ENCODE measurements around the gene SIN3A.

DNA sequence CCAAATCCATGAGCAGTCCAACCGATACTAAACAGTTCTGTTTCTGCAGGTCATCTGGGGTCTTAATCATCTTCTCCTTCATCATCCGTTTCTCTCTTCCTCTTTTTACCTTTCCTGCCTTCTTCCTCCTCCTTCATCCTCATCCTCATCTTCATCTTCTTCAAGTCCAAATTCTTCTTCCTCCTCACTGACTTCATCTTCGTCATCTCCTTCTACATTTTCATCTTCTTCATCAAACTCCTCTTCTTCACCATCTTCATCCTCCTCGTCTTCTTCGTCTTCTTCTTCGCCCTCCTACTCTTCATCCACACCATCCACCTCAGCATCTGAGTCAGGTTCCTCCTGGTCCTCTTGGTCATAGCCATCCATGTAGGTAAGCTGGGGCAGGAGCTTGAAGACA, 129.8 kb downstream of the SIN3A start:
- TF ChIP-seq, protein P1, sequence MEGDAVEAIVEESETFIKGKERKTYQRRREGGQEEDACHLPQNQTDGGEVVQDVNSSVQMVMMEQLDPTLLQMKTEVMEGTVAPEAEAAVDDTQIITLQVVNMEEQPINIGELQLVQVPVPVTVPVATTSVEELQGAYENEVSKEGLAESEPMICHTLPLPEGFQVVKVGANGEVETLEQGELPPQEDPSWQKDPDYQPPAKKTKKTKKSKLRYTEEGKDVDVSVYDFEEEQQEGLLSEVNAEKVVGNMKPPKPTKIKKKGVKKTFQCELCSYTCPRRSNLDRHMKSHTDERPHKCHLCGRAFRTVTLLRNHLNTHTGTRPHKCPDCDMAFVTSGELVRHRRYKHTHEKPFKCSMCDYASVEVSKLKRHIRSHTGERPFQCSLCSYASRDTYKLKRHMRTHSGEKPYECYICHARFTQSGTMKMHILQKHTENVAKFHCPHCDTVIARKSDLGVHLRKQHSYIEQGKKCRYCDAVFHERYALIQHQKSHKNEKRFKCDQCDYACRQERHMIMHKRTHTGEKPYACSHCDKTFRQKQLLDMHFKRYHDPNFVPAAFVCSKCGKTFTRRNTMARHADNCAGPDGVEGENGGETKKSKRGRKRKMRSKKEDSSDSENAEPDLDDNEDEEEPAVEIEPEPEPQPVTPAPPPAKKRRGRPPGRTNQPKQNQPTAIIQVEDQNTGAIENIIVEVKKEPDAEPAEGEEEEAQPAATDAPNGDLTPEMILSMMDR (IDR thresholded peaks at IDR 0.05), result no peak
- no peak for TF ChIP-seq POLR2AphosphoS5 (IDR thresholded peaks at IDR 0.05)
- no peak for TF ChIP-seq EP300 (IDR thresholded peaks at IDR 0.05)
- no peak for TF ChIP-seq POLR2A (IDR thresholded peaks at IDR 0.05)

All from stomach (tissue), 4 donors.